Choroid plexus epithelial cell (primary cell): ENCODE data around the gene NYAP1.
A peak's percentile ranks its signal among the peaks of the same experiment; 100 is the strongest.
"Not testable (repeated sequence)": the region's sequence is repeated elsewhere in the genome, so short reads cannot be mapped to it uniquely, and the experiment has no call there.

ENCODE experiments used
- DNase-seq: peaks from one replicate; pipeline ENCODE4 v3.0.0-alpha.2; 2010; ENCODE audit warnings: low read depth
- H3K4me3 ChIP-seq: 2 replicates; pipeline ENCODE4 v1.5.1; 2011; ENCODE audit warnings: low read depth, mild to moderate bottlenecking, control low read depth, low read length, moderate library complexity
- CTCF ChIP-seq: conservative IDR thresholded peaks from 2 replicates; pipeline ENCODE4 v1.5.1; 2011; ENCODE audit warnings: low read depth, mild to moderate bottlenecking, control low read depth, inconsistent platforms, low read length, moderate library complexity

NYAP1 gene

GRCh38 chr7:100441641-100442535 is 41.8 kb upstream of the NYAP1 start:
- DNase-seq = no peak
- TF ChIP-seq CTCF = no peak
- no peak overlapping the region for H3K4me3 ChIP-seq

- H3K4me3 ChIP-seq = no peak overlapping the region
- TF ChIP-seq CTCF = no peak
- DNase-seq = no peak
Observed at GRCh38 chr7:100443096-100443840, 40.5 kb upstream of the NYAP1 start.

GRCh38 chr7:100444311-100445278 is 39.1 kb upstream of the NYAP1 start:
- no peak for TF ChIP-seq CTCF
- DNase-seq = peak; percentile 61
- H3K4me3 ChIP-seq = no peak overlapping the region

- H3K4me3 ChIP-seq = no peak overlapping the region
- no peak for TF ChIP-seq CTCF
- peak; percentile 37 for DNase-seq
Observed at GRCh38 chr7:100446040-100446439, 37.7 kb upstream of the NYAP1 start.

GRCh38 chr7:100447363-100447762 is 36.4 kb upstream of the NYAP1 start:
- DNase-seq, H3K4me3 ChIP-seq: not testable (repeated sequence)

- no peak for TF ChIP-seq CTCF
- no peak overlapping the region for H3K4me3 ChIP-seq
- DNase-seq = no peak
Observed at GRCh38 chr7:100449190-100449795, 34.4 kb upstream of the NYAP1 start.
